Suprapubic skin (tissue), 4 donors: ENCODE results near the gene SORCS2. TPM values are rescaled to one million over a fixed set of nuclear protein-coding genes. Genes with fewer than 3 reads are reported as not detected.

Experiments
- DNase-seq, 2 donors: peaks; one replicate each; pipeline ENCODE4 v3.0.0-alpha.2; 2019; ENCODE audit warnings: low spot score in 2 of 2
- H3K27ac ChIP-seq: fragments of 200-600 bp; sonication (generic); one replicate; pipeline ENCODE4 v1.5.1; 2019
- H3K27me3 ChIP-seq: fragments of 200-600 bp; sonication (generic); one replicate; pipeline ENCODE4 v1.5.1; 2019
- H3K36me3 ChIP-seq: fragments of 200-600 bp; sonication (generic); one replicate; pipeline ENCODE4 v1.5.1; 2019
- H3K4me1 ChIP-seq: fragments of 200-600 bp; sonication (generic); one replicate; pipeline ENCODE4 v1.5.1; 2019
- H3K4me3 ChIP-seq: fragments of 200-600 bp; sonication (generic); one replicate; pipeline ENCODE4 v1.5.1; 2019; ENCODE audit warnings: mild to moderate bottlenecking
- H3K9me3 ChIP-seq: fragments of 200-600 bp; sonication (generic); one replicate; pipeline ENCODE4 v1.5.1; 2019
- CTCF ChIP-seq, 2 donors: fragments of 200-600 bp in 1 of 2; fragments of 450-650 bp in 1 of 2; sonication (generic) in 1 of 2; IDR thresholded peaks; one replicate each; pipeline ENCODE4 v1.5.1; 2016 to 2019; ENCODE audit warnings: antibody characterized with exemption in 2 of 2, mild to moderate bottlenecking in 1 of 2, moderate library complexity in 1 of 2
- EP300 ChIP-seq: sonication (generic); formaldehyde crosslinking; IDR thresholded peaks from one replicate; pipeline ENCODE4 v1.6.1; 2017; ENCODE audit warnings: antibody characterized with exemption
- POLR2A ChIP-seq, 2 donors: fragments of 450-650 bp; IDR thresholded peaks; one replicate each; pipeline ENCODE4 v1.6.1; 2017; ENCODE audit warnings: antibody characterized with exemption in 2 of 2, mild to moderate bottlenecking in 2 of 2, moderate library complexity in 2 of 2
- POLR2AphosphoS5 ChIP-seq, 3 donors: sonication (generic); formaldehyde crosslinking; IDR thresholded peaks; one replicate each; pipeline ENCODE4 v1.6.1; 2017; ENCODE audit warnings: antibody characterized with exemption in 3 of 3
- WGBS: methylation state at CpG from one replicate; pipeline ENCODE4 v1.1.5; 2018; 5-methylcytosine and 5-hydroxymethylcytosine counted together
- total RNA-seq, 4 donors: library from RNA; depleted of rRNA; stranded (reverse); fragments of >200 nt; gene quantifications; one replicate each; pipeline ENCODE4 v1.1.0, GENCODE V29; 2016

The SORCS2 gene
- total RNA-seq, 4 donors from 2014 or later = 0.94 to 4.6 (median 1.3) TPM

DNA sequence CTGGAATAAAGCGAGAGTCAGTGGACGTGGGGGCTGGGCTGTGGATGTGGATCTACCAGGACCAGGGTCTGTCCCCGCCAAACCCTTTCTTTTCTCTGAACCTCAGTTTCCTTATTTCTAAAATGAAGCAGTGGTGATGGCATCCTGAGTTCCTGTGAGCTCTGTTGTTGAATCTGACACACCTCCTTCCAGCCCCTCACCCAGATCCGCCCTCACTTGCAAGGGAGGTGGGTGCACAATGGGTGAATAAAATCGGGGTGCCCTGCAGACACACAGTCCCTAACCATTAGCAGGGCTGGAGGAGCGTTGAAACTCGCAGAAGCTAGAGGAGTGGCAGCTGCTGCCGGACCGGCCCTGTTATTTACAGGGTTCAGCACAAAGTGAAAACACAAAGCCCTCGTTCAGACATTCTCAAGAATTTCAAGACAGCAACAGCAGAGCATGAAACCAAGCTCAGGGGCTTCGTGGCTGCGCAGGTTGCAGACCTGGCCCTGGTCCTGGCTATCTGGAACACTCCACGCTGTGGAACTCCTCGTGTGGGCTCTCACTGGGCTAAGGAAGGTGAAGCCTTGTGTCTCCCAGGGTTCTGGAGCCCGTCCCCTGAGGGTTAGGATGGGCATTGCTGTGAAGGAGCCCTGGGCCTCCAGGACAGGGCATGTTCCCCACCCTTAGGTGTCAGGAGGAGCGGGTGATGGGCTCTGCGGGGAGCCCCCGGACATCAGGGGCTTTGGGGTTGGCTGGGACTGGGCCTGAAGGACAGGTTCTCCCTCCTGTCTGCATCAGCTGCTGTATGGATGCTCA, 199.5 kb downstream of the SORCS2 start:
- no peaks in the 10 kb centered on the region for H3K9me3 ChIP-seq
- no peaks in the 10 kb centered on the region for H3K36me3 ChIP-seq
- TF ChIP-seq CTCF (IDR thresholded peaks at IDR 0.05) (no peak), POLR2A (IDR thresholded peaks at IDR 0.05) (no peak), POLR2AphosphoS5 (IDR thresholded peaks at IDR 0.05) (no peak), EP300 (no peak)
- 89% methylated on average over 5 of the region's 18 CpGs for WGBS
- H3K4me3 ChIP-seq = no peak overlapping the region
- peaks cover 10% of the 10 kb centered on the region for H3K27me3 ChIP-seq
- no peak overlapping the region for H3K27ac ChIP-seq
- no peaks in the 10 kb centered on the region for H3K4me1 ChIP-seq
- peak in 1 of 2 donors; percentile 60 for DNase-seq

GRCh38 chr4:7392438-7393421, 200.4 kb downstream of the SORCS2 start:
- DNase-seq = peak in 1 of 2 donors; percentile 74
- H3K9me3 ChIP-seq = no peaks in the 10 kb centered on the region
- 67% methylated on average over 20 of the region's 32 CpGs for WGBS
- no peaks in the 10 kb centered on the region for H3K4me1 ChIP-seq
- no peaks in the 10 kb centered on the region for H3K36me3 ChIP-seq
- H3K4me3 ChIP-seq = no peak overlapping the region
- no peak overlapping the region for H3K27ac ChIP-seq
- H3K27me3 ChIP-seq = peaks cover 12% of the 10 kb centered on the region
- TF ChIP-seq POLR2A (IDR thresholded peaks at IDR 0.05) (no peak), EP300 (no peak), POLR2AphosphoS5 (IDR thresholded peaks at IDR 0.05) (no peak), CTCF (IDR thresholded peaks at IDR 0.05) (no peak)

DNA sequence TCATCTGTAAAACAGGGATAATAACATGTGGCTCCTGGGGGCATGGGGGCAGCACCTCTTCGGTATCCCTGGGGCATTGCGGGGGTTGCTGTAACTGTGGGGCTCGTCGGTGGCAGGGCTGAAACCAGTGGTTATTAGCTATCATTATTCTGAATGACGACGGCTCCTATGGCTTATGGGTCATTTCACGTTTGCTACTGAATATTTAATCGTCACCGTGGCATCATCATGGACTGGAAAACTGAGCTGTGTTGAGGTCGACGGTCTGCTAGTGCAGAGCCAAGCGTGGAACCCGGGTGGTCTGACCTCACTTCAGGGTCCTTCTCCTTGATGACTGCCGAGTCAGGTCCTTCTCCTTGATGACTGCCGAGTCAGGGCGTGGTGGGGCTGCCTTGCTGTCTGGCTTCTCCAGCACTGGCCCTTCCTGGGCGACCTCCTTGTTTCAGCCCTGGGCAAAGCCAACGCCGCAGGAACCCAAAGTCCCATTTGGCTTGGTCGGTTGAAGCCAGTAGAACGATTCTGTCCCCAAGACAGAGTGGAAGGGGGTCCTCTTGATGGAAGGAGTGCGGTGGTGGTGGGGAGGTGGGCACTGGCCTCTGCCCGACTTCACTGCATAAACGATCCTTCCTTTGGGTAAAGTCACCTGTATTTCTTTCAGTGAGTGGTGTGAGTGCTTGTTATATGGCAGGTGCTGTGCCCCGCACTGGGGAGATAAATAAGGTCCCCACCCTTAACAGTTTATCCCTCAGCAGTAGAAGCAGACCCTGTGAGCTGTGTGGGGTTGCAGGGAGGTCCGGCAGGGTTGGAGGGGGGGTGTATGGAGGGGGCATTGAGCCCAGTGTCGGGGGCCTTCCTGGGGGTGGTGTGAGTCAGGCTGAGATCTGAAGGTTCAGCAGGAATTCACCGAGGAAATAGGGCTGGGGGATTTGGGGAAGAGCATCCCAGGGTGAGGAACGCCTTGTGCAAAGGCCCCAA, 201.6 kb downstream of the SORCS2 start:
- Histone ChIP-seq H3K9me3 (no peaks in the 10 kb centered on the region), H3K4me1 (no peaks in the 10 kb centered on the region), H3K27ac (no peak overlapping the region), H3K4me3 (no peak overlapping the region), H3K36me3 (no peaks in the 10 kb centered on the region), H3K27me3 (peaks cover 17% of the 10 kb centered on the region)
- peak in 1 of 2 donors; percentile 69 for DNase-seq
- no peak for TF ChIP-seq CTCF (IDR thresholded peaks at IDR 0.05)
- WGBS = 81% methylated on average over 25 of the region's 29 CpGs

GRCh38 chr4:7394681-7395451, 202.5 kb downstream of the SORCS2 start:
- Histone ChIP-seq H3K4me3 (no peak overlapping the region), H3K36me3 (no peaks in the 10 kb centered on the region), H3K27ac (no peak overlapping the region), H3K4me1 (no peaks in the 10 kb centered on the region), H3K9me3 (no peaks in the 10 kb centered on the region), H3K27me3 (peaks cover 21% of the 10 kb centered on the region)
- WGBS = 68% methylated on average over 17 of the region's 21 CpGs
- DNase-seq = peak in 1 of 2 donors; percentile 55
- TF ChIP-seq EP300 = no peak
- no peak for TF ChIP-seq POLR2A (IDR thresholded peaks at IDR 0.05)
- TF ChIP-seq CTCF (IDR thresholded peaks at IDR 0.05) = no peak
- no peak for TF ChIP-seq POLR2AphosphoS5 (IDR thresholded peaks at IDR 0.05)
